PC-3 (cell line): ENCODE measurements around the gene TDP2. TPM values are rescaled to one million over a fixed set of nuclear protein-coding genes. Genes with fewer than 3 reads are reported as not detected.

ENCODE experiments used
- ATAC-seq: fragments of 200-7000 bp; cut with Tn5 transposase; 2 replicates; pipeline ENCODE4 v1.9.1; 2020; ENCODE audit warnings: mild to moderate bottlenecking, moderate library complexity
- BruUV-seq: library from RNA; stranded (reverse); fragments of 400-500 nt; replicated peaks from 2 replicates; lab custom pipeline; 2021; lab: Mats Ljungman, UMichigan
- CTCF ChIA-PET: fragments of 300-600 bp; sonication (Branson Sonifier 250); formaldehyde crosslinking; loops from one replicate; lab custom pipeline; 2022; ENCODE audit warnings: antibody characterized with exemption; lab: Charles Lee
- POLR2A ChIA-PET: fragments of 300-600 bp; sonication (Branson Sonifier 250); formaldehyde crosslinking; loops from one replicate; lab custom pipeline; 2022; ENCODE audit warnings: antibody characterized with exemption; ENCODE audit not compliant: unreplicated experiment; lab: Charles Lee
- DNase-seq: peaks from one replicate; pipeline ENCODE4 v3.0.0-alpha.2; 2015
- H2AFZ ChIP-seq: fragments of 300-600 bp; sonication (generic); 2 replicates; pipeline ENCODE4 v1.6.0; 2016; ENCODE audit warnings: antibody characterized with exemption, low read length
- H3F3A ChIP-seq: fragments of 300-600 bp; sonication (generic); one replicate; pipeline ENCODE4 v1.6.0; 2017; ENCODE audit warnings: antibody characterized with exemption, low read length, control low read depth, mild to moderate bottlenecking; ENCODE audit not compliant: unreplicated experiment
- H3K27ac ChIP-seq: fragments of 300-600 bp; sonication (generic); 2 replicates; pipeline ENCODE4 v1.5.1; 2016; ENCODE audit warnings: mild to moderate bottlenecking, low read length
- H3K27me3 ChIP-seq: fragments of 300-600 bp; sonication (generic); 2 replicates; pipeline ENCODE4 v1.6.1; 2016; ENCODE audit warnings: low read length, mixed read lengths
- H3K36me3 ChIP-seq: fragments of 300-600 bp; sonication (generic); 2 replicates; pipeline ENCODE4 v1.6.1; 2016; ENCODE audit warnings: low read depth, mixed run types, low read length, mixed read lengths
- H3K4me1 ChIP-seq: fragments of 300-600 bp; sonication (generic); 2 replicates; pipeline ENCODE4 v1.5.1; 2016; ENCODE audit warnings: low read length; ENCODE audit not compliant: insufficient read depth
- H3K4me2 ChIP-seq: fragments of 300-600 bp; sonication (generic); 2 replicates; pipeline ENCODE4 v1.6.0; 2016; ENCODE audit warnings: low read length
- H3K4me3 ChIP-seq: fragments of 300-600 bp; sonication (generic); 2 replicates; pipeline ENCODE4 v1.5.1; 2016; ENCODE audit warnings: mild to moderate bottlenecking, low read length, mixed read lengths
- H3K79me2 ChIP-seq: fragments of 300-600 bp; sonication (generic); 2 replicates; pipeline ENCODE4 v1.6.1; 2017; ENCODE audit warnings: low read length, mixed read lengths
- H3K9ac ChIP-seq: fragments of 300-600 bp; sonication (generic); 2 replicates; pipeline ENCODE4 v1.6.0; 2016; ENCODE audit warnings: mild to moderate bottlenecking, low read length
- H3K9me2 ChIP-seq: fragments of 300-600 bp; sonication (generic); replicated peaks from 2 replicates; pipeline ENCODE4 v1.6.1; 2016; ENCODE audit warnings: mixed run types, low read length, mixed read lengths
- H3K9me3 ChIP-seq: fragments of 300-600 bp; sonication (generic); 2 replicates; pipeline ENCODE4 v1.6.1; 2016; ENCODE audit warnings: low read length, mixed read lengths
- H4K20me1 ChIP-seq: fragments of 300-600 bp; sonication (generic); 2 replicates; pipeline ENCODE4 v1.6.1; 2016; ENCODE audit warnings: low read length, mixed read lengths
- CTCF ChIP-seq: fragments of 300-600 bp; sonication (generic); conservative IDR thresholded peaks from 2 replicates; pipeline ENCODE4 v1.5.1; 2017; ENCODE audit warnings: antibody characterized with exemption, low read depth, mild to moderate bottlenecking, low read length
- EZH2 ChIP-seq: fragments of 300-600 bp; sonication (generic); IDR thresholded peaks from one replicate; pipeline ENCODE4 v1.6.1; 2017; ENCODE audit warnings: antibody characterized with exemption, mild to moderate bottlenecking, low read length; ENCODE audit not compliant: unreplicated experiment
- EZH2phosphoT487 ChIP-seq: fragments of 300-600 bp; sonication (generic); IDR thresholded peaks from 2 replicates; pipeline ENCODE4 v1.6.1; 2018; ENCODE audit warnings: mild to moderate bottlenecking, antibody characterized with exemption, low read length, borderline replicate concordance
- intact Hi-C: fragments of 100-400 bp; cut with micrococcal nuclease; formaldehyde crosslinking; loops from 2 replicates; pipeline ENCODE4 v1.9.0; 2023
- total RNA-seq: library from RNA; depleted of rRNA; stranded (reverse); fragments of >200 nt; gene quantifications from 2 replicates; pipeline ENCODE4 v1.2.3, GENCODE V29; 2014

Gene TDP2
- total RNA-seq, 1 experiment from 2014 or later: 20.6 TPM

- H3K4me1 ChIP-seq: no peaks in the 10 kb centered on the region
- H2AFZ ChIP-seq: no peak overlapping the region
- no peaks in the 10 kb centered on the region for H3K27me3 ChIP-seq
- H3K36me3 ChIP-seq: no peaks in the 10 kb centered on the region
- ATAC-seq: no peak
- H3K4me3 ChIP-seq: no peak overlapping the region
- TF ChIP-seq CTCF: no peak
- no peak for TF ChIP-seq EZH2phosphoT487
- no peak for TF ChIP-seq EZH2
- H3K9me2 ChIP-seq: no peaks in the 10 kb centered on the region
- no peaks in the 10 kb centered on the region for H3K9me3 ChIP-seq
- H3K9ac ChIP-seq: no peak overlapping the region
- no TSS peak for BruUV-seq
- intact Hi-C loops: no loop called here
- H3F3A ChIP-seq: no peaks in the 10 kb centered on the region
- H3K79me2 ChIP-seq: no peaks in the 10 kb centered on the region
- no peaks in the 10 kb centered on the region for H4K20me1 ChIP-seq
- POLR2A ChIA-PET: no interaction called here
- no peak overlapping the region for H3K4me2 ChIP-seq
- no peak for DNase-seq
- H3K27ac ChIP-seq: no peak overlapping the region
- CTCF ChIA-PET: no interaction called here
Observed at GRCh38 chr6:24630856-24631505, 35.7 kb downstream of the TDP2 start.

- Histone ChIP-seq H3K9ac (no peak overlapping the region), H3K9me3 (no peaks in the 10 kb centered on the region), H3K4me1 (no peaks in the 10 kb centered on the region), H3F3A (no peaks in the 10 kb centered on the region), H3K79me2 (no peaks in the 10 kb centered on the region), H3K4me3 (no peak overlapping the region), H3K9me2 (no peaks in the 10 kb centered on the region), H3K27me3 (no peaks in the 10 kb centered on the region), H3K36me3 (no peaks in the 10 kb centered on the region), H3K4me2 (no peak overlapping the region), H3K27ac (no peak overlapping the region), H4K20me1 (no peaks in the 10 kb centered on the region), H2AFZ (no peak overlapping the region)
- intact Hi-C loops: no loop called here
- CTCF ChIA-PET: no interaction called here
- POLR2A ChIA-PET: no interaction called here
- BruUV-seq: no TSS peak
- ATAC-seq: no peak
- no peak for DNase-seq
- TF ChIP-seq CTCF (no peak), EZH2 (no peak), EZH2phosphoT487 (no peak)
Observed at GRCh38 chr6:24621626-24622289, 44.9 kb downstream of the TDP2 start.

- Histone ChIP-seq H2AFZ (no peak overlapping the region), H3K4me1 (no peaks in the 10 kb centered on the region), H3K4me3 (no peak overlapping the region), H3K9me2 (no peaks in the 10 kb centered on the region), H3K4me2 (no peak overlapping the region), H3K9me3 (no peaks in the 10 kb centered on the region), H3K27me3 (no peaks in the 10 kb centered on the region), H3K9ac (no peak overlapping the region), H3K36me3 (no peaks in the 10 kb centered on the region), H3K27ac (no peak overlapping the region), H3F3A (no peaks in the 10 kb centered on the region), H4K20me1 (no peaks in the 10 kb centered on the region), H3K79me2 (no peaks in the 10 kb centered on the region)
- no peak for ATAC-seq
- DNase-seq: no peak
- no TSS peak for BruUV-seq
- CTCF ChIA-PET: interaction anchor here (0.5 kb wide), 1 partner anchor 35 kb away, joined by 5 read pairs; no protein-coding TSS in a partner anchor
- intact Hi-C loops: no loop called here
- POLR2A ChIA-PET: no interaction called here
- TF ChIP-seq EZH2 (no peak), EZH2phosphoT487 (no peak), CTCF (no peak)
Observed at GRCh38 chr6:24620637-24621036, 46.1 kb downstream of the TDP2 start.
